DMS153 (cell line): ENCODE measurements around the gene PPP1R8.

Experiments used
- DNase-seq: peaks from one replicate; lab custom pipeline; 2025; lab: John Stamatoyannopoulos, UW

The PPP1R8 gene

DNA sequence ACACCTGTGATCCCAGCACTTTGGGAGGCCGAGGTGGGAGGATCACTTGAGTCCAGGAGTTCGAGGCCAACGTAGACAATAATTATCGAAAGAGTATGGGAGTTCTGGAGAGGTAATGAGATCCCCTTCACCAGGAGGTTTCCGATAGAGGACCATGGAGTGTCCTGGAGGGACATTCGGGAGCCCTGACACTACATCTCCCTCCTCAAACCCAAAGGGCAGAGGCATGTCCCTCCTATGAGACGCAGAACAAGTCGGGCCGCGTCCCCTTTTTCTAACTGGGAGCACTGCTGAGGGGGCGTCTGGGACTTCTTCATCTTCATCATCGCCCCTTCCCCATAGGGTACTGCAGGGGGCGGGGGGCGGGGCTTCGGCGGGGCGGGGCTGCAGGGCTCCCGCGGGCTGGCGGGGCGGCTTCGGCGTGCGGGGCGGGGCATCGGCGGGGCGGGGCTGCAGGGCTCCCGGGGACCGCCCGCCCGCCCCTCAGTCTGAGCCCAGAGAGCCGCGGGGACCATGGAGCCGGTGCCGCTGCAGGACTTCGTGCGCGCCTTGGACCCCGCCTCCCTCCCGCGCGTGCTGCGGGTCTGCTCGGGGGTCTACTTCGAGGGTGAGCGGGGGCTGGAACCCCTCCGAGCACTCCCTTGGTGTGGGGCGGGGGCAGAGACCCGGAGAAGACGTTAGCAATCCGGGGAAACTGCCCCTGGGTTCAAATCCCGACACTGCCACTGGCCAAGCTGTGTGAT is 41.6 kb downstream of the PPP1R8 start, which contains the start of gene THEMIS2:
TSS of gene THEMIS2 (plus strand) at position 486 of the 743 bp plus-strand sequence. CDS start at position 514, 28 bp downstream.
- DNase-seq: peak; percentile 24

DNA sequence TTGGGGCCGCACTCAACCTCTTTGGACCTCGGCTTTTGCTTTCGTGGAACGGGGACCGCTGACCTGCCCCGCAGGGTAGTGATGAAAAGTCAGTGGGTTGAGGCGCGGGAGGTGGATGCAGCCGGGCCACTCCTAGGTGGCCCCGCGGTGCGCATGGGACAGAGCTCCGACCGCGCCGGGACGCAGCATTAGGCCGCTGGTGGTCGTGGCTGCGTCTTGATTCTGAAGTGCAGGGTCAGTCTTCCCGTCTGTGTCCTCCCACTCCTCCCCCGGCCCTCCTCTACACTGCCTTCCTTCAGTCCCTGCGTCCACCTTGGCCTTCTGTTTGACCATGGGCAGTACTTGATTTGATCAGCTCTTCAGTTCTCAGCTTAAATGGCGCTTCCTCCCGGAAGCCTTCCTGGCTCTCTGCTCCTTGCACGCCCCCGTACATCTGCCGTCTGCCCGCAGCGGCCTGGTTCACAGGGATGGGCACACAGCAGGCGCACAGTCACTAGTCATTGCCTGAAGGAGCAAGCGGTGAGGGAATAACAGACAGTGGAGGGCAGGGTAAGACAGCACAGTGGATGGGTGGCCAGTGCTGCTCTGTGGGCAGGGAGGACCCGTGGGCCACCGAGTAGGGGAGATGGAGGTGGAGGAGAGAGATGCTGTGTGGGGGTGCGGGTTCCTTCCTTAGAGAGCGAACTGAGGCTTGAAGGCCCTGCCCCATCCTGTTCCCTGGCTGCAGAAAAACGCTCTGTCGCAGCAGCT is 42.4 kb downstream of the PPP1R8 start:
- DNase-seq: no peak

DNA sequence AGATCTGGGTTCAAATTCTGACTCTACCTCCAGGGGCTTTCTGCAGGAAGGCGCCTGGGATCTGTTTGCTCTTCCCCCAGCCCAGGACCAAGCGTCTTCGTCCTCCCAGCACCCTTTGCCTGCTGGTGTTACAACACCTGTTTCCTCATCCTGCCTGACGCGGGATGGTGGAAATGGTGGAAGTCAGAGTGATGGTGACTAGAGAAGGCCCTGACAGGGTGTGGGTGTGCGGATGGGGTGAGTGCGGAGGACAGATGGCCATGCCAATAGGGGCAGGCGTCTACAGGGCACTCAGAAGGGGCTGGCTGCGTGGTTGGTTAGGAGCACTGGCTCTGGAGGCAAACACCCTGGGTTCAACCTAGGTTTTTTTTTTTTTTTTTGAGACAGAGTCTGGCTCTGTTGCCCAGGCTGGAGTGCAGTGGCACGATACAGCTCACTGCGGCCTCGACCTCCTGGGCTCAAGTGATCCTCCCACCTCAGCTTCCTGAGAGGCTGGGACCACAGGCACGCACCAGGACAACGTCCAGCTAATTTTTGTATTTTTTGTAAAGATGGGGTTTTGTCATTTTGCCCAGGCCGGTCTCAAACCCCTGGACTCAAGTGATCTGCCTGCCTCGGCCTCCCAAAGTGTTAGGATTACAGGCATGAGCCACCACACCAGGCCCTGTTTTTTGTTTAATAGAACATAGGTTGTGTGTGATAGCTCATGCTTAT is 43.2 kb downstream of the PPP1R8 start:
- no peak for DNase-seq

DNA sequence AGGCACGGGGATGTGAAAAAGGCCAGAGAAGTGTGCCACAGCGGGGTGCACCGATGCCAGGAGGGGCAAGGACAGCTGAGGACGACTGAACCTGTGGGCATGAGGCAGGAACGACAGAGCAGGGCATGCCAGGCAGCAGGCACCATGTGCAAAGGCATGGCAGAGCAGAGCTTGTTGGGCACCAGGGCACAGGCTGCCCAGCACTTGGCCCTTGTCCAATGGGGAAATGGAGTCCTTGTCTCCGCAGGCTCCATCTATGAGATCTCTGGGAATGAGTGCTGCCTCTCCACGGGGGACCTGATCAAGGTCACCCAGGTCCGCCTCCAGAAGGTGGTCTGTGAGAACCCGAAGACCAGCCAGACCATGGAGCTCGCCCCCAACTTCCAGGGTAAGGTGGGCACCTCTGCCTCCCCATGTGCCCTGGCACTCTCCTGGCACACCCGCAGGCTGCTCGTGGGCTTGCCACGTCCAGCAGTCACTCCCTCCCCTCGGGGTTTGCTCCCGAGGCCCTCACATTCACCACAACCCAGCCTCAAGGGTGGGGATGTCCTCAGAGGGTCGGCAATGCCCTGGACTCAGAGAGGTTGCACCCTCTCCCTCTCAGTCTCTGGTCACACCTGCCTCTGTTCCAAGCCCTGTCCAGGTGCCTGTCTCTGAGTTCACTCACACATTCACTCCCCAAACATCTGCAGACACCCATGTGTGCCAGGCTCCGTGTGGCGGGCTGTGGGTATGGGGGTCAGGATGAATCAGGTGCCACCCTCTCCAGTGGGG is 45.9 kb downstream of the PPP1R8 start:
- no peak for DNase-seq

DNA sequence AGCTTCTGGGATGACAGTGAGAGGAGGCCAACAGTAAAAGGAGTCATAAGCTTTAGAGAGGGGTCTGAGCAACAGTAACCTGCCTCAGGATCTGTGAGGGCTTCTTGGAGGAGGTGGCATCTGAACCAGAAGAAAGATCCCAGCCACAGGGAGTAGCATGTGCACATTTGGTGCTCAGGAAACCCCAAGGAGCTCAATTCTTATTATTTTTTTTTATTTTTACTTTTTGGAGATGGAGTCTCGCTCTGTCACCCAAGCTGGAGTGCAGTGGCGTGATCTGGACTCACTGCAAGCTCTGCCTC is 46.5 kb downstream of the PPP1R8 start:
- DNase-seq: no peak

DNA sequence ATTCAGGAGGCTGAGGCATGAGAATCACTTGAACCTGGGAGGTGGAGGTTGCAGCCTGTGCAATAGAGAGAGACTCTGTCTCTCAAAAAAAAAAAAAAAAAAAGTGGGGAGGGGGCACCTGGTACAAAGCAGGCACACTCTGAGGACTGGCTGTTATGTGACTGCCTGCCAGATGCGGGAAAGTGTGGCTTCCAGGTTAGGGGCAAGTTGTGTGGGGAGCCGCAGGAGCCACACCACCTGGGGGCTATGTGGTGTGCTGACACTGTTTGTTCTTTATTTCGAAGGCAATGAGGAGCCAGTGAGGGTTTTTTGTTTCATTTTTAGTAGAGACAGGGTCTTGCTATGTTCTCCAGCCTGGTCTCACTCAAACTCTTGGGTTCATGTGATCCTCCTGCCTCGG is 47.5 kb downstream of the PPP1R8 start:
- DNase-seq: no peak

DNA sequence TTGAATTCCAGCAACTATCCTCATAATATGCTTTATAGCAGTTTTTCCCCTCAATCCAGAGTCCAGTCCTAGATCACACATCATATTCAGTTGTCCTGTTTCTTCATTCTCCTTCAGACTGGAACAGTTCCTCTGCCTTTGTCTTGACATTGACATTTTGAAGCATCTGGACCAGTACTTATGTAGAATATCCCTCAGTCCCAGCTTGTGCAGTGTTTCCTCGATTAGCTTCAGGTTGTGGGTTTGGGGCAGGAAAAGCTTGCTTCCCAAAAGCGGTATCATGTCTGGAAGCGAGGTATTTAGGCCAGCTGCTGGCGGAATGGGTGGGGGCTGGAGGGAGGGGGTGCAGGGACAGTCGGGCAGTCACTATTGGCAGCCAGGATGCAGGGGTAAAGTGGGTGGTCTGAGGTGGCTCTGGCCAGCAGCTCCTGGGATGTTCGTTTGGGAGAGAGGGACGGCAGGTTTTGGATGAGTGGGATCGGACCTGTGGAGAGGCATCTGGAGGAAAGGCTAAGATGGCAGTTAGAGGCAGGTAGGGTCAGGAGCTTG is 48.3 kb downstream of the PPP1R8 start:
- no peak for DNase-seq

DNA sequence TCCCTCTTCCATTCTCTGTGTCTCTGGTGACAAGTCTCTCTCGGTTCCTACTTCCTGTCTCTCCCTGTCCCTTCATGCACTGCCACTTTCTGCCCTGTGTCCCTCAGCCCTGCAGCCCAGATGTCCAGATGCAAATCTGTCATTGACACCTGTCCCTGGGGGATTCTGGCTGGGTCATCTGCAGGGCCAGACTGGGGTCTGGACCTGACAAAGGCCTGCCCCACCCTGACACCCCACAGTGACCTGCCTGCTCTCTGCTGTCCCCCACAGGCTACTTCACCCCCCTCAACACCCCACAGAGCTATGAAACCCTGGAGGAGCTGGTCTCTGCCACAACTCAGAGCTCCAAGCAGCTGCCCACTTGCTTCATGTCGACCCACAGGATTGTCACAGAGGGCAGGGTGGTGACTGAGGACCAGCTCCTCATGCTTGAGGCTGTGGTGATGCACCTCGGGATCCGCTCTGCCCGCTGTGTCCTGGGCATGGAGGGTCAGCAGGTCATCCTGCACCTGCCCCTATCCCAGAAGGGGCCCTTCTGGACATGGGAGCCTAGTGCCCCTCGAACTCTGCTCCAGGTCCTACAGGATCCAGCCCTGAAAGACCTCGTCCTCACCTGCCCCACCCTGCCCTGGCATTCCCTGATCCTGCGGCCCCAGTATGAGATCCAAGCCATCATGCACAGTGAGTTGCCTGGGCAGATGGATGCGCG is 48.9 kb downstream of the PPP1R8 start:
- no peak for DNase-seq

DNA sequence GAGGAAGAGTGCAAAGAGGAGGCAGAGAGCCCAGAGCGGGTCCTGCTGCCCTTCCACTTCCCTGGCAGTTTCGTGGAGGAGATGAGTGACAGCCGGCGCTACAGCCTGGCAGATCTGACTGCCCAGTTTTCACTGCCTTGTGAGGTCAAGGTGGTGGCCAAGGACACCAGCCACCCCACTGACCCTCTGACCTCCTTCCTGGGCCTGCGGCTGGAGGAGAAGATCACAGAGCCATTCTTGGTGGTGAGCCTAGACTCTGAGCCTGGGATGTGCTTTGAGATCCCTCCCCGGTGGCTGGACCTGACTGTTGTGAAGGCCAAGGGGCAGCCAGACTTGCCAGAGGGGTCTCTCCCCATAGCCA is 51.9 kb downstream of the PPP1R8 start:
- no peak for DNase-seq

DNA sequence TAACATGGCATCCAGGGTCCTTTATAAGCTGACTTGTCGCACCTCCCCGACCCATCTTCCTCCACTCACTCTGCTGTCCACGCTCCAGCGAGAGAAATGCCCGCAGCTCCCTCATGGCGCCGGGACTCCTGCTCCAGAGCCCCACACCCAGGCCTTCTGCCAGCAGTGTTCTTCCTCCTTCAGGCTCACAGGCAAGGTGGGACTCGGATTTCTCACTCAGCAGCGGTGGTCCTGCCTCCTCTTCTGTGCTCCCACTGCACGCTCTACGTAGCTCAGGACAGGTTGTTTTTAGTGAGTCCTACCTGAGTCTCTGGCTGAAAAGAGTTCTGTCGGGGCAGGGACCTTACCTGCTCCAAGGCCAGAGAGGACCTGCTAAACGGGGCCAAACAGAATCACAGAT is 53.0 kb downstream of the PPP1R8 start:
- DNase-seq: no peak

DNA sequence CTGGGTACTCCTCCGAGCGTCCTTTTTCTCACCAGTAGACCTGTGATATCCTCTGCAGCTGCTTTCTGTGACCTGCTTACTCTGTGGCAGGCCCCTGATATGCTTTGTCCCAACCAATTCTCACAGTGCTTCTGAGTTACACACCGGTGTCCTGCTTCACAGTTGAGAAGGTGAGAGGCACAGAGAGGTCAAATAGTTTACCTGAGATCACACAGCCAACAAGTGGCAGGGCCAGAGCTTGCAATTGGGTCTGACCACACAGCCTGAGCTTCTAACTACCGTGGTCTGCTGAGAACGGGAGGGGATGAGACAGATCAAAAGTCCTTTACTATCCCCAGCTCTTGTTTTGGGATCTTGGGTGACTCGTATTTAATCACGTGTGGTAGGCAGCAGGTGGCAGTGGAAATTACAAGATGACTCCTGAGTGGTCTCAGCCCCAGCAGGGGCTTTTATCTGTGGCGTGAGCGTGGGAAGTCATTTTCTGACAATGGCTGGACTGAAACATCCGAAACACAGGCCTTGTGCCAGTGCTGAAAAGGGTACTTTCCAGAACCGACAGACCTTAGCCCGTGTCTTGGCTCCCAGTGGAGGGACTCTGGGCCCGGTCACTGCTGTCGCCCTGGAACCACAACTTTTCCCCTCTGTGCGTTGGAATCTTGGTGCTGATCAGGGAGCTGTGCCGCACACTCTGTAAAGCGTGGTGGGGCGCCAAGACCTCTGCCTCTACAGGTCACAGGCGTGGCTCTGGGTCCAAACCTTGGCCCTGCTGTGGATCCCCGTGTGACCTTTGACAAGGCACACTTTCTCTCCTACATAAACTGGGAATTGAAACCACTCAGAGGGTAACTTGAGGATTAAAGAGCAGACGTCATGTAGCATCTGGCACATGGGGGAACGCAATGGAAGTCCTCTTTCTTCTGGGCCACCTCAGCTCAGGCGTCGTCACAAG is 53.7 kb downstream of the PPP1R8 start:
- DNase-seq: no peak

DNA sequence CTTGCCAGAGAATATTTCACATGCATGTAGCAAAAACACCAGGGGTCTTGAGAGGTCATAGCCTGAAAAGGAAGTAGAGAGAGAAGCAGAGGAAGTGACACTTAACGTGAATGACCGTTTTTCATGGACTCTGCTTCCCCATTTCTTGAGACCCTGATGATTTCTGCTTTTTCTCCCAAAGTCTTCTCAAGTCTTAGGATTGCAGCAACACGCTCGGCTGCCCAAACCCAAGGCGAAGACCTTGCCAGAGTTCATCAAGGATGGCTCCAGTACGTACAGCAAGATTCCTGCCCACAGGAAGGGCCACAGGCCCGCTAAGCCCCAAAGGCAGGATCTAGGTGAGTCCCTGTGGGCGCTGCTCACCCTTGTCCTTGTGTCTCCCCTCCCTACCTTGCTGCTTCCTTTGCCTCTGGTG is 54.5 kb downstream of the PPP1R8 start:
- no peak for DNase-seq

DNA sequence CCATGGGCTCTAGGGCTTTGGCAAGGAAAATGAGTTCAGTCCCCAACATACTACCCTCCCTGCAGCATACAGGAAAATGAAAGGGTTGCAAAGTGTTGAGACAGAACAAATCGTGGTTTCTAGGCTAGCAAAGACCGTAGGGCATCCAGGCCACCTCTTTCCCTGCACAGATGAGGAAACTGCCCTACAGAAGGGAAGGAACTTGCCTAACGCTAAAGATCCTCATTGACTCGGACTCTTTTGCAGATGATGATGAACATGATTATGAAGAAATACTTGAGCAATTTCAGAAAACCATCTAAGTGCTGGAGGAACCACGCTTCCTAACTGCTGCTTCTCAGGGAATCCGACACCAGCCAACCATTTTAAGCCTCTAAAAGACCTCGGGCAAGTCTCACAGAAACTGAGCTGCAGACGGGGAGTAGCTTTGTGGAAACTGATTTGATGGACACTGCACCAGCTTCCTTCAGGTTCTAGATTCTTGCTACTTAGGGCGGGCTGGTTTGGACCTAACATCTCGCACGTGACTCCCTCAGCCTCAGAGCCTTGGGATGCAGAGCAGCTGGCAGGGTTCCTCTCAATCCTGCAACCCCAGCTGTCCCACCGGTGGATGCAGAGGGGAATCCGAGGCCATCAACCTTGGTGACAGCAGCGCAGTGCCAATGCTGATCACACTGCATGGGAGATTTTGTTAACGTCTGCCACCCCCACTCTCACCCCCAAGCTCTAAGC is 55.2 kb downstream of the PPP1R8 start:
- no peak for DNase-seq

DNA sequence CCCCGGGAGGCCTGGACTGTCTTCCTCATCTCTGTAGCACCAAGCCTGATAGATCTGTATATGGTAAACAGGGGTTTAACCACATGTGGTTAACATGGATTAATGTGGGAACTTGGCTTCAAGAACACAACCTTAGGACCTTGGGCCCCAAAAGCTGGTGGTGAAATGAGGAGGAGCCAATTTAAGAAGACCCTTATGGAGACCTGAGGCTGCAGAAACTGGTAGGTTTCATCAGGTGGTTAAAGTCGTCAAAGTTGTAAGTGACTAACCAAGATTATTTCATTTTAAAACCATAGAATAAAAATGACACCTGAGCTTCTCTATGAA is 55.7 kb downstream of the PPP1R8 start:
- no peak for DNase-seq

DNA sequence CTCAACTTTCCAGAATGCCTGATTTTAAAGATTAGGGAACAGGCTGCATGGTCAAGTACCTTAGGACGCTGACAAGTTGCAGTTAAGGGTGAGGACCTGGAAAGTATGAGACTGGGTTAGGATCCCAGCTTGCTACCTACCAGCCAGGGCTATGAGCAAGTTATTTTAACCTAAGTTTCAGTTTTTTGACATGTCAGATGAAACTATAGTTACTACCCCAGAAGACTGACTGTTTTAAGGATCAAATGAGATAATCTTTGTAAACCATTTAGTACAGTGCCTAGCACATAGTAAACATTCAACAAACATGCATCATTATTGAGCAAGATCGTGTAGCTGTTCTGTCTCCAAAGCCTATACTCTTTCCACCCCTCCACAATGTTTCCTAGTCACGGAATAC is 56.2 kb downstream of the PPP1R8 start:
- DNase-seq: no peak

DNA sequence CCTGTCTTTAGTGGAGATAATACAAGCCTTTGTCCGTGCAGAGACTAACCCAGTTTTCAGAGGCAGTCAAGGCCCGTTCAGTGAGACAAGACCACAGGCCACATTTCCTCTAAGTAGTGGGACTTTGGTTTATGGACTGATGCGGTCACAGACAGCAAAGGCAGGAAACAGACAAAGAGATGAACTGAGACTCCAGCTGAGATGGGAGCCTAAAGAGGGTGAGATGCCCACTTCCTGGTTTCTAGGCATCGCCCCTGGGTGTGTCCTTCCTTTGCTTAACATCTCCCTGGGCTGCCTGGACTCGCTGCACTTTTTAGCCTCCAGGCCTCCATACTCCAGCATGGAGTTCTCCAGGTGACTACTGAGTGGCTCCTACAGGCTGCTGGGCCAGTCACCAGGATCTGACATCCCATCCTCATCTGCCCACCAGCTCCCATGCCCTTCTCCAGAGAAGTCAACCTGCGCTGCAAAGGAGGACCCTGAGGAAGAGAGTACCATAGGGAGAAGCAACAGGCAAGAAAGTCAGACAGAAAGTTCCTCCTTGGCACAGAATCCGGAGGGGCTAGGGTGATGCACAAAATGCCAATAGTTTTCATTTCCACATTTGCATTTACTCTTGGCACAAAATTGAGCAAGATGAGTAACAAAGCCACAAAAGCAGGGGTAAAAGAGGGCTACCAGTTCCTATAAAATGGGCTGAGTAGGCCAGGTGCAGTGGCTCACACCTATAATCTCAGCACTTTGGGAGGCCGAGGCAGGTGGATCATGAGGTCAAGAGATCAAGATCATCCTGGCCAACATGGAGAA is 56.8 kb downstream of the PPP1R8 start:
- DNase-seq: no peak

DNA sequence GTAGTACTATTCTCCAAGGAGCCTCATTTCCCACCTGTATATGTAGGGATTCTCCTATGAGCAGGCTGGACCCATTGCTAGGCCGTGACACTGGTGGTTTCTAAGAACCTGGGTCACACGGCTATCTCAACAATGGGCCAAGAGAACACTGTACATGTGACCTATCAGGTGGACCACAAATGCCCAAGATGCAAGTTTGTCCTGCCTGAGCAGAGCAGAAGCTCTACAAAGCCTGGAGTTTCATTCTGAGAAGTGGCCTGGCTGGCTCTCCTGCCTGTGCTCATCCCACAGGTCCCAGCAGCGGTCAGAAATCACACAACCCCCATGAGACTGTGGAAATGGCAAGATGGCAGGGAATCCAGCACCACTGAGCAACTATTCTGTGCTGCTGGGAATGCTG is 58.9 kb downstream of the PPP1R8 start:
- no peak for DNase-seq

DNA sequence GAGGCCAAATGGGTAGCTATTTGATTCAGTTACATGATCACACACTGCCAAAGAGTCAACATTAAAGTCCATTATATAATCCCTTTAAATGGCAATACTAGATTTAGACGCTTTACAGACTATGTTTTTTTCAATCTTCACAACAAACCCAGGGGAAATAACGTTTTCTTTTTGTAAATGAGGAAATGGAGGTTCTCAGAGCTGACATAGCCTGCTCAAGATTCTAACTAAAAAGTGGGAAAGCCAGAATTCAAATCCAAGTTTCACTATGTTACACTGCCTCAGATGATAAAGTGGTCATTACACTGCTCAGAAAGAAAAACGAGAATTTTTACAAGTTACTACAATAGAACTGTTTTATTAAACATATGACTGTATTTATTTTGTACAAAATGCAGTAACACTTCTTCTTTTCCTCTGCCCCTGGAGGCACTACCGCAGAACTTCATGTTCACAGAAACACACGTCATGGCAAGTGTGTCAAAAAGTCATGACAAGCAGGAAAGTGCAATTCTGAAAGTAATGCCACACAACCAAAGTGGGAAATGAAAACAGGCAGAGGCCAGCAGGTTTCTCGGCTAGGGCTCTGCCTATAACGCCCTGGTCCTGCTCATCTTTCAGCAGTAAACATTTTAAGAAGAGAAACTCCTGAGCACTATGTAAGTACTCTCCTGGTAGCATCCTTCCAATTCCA is 60.8 kb downstream of the PPP1R8 start:
- no peak for DNase-seq
